HG02943 (cell line): Measurements from ENCODE around the gene GRPR.
"Not testable (repeated sequence)": the region's sequence is repeated elsewhere in the genome, so short reads cannot be mapped to it uniquely, and the experiment has no call there.

Experiments used
- ATAC-seq: cut with Tn5 transposase; IDR thresholded peaks from one replicate; pipeline ENCODE4 v1.9.1; 2021; ENCODE audit warnings: mild to moderate bottlenecking, low read depth, moderate library complexity; ENCODE audit not compliant: unreplicated experiment

The GRPR gene

GRCh38 chrX:16175329-16176061 is 52.1 kb downstream of the GRPR start:
- no peak for ATAC-seq

GRCh38 chrX:16177260-16177659 is 53.9 kb downstream of the GRPR start:
- no peak for ATAC-seq

- not testable (repeated sequence) for ATAC-seq
These were observed 60.5 kb downstream of the GRPR start for GRCh38 chrX:16183843-16184242.

GRCh38 chrX:16185725-16186136 is 62.4 kb downstream of the GRPR start:
- ATAC-seq, result peak; percentile 95

GRCh38 chrX:16186380-16187007 is 63.1 kb downstream of the GRPR start:
- no peak for ATAC-seq

- ATAC-seq, result no peak
These were observed 63.8 kb downstream of the GRPR start for GRCh38 chrX:16187024-16187760.

- ATAC-seq, result no peak
These were observed 65.3 kb downstream of the GRPR start for GRCh38 chrX:16188687-16189086.

GRCh38 chrX:16191605-16192004 is 68.2 kb downstream of the GRPR start:
- ATAC-seq, result no peak

- no peak for ATAC-seq
These were observed 73.5 kb downstream of the GRPR start for GRCh38 chrX:16196829-16197228.

- ATAC-seq, result no peak
These were observed 76.0 kb downstream of the GRPR start for GRCh38 chrX:16199343-16199742.

- ATAC-seq, result no peak
These were observed 79.6 kb downstream of the GRPR start for GRCh38 chrX:16202943-16203342.
